ENCODE measurements around the gene UBR1.
"Not testable (repeated sequence)": the region's sequence is repeated elsewhere in the genome, so short reads cannot be mapped to it uniquely, and the experiment has no call there.

Gene UBR1

GRCh38 chr15:43042885-43043284, 63.0 kb downstream of the UBR1 start:
- DNase-seq (ENCODE audit: low read depth): no peak
- no peak for TF ChIP-seq CTCF (conservative IDR thresholded peaks at IDR 0.05; ENCODE audit: control insufficient read depth, insufficient read depth, low read depth, low read length)
- no peak overlapping the region for H3K4me3 ChIP-seq (ENCODE audit: control insufficient read depth, low read depth, low read length)

- not testable (repeated sequence) for H3K4me3 ChIP-seq (ENCODE audit: control insufficient read depth, low read depth, low read length); DNase-seq (ENCODE audit: low read depth)
These were observed 64.8 kb downstream of the UBR1 start for GRCh38 chr15:43041085-43041484.

GRCh38 chr15:43035240-43035639, 70.6 kb downstream of the UBR1 start:
- not testable (repeated sequence) for H3K4me3 ChIP-seq (ENCODE audit: control insufficient read depth, low read depth, low read length); DNase-seq (ENCODE audit: low read depth)

- TF ChIP-seq CTCF (conservative IDR thresholded peaks at IDR 0.05; ENCODE audit: control insufficient read depth, insufficient read depth, low read depth, low read length): no peak
- DNase-seq (ENCODE audit: low read depth): no peak
- H3K4me3 ChIP-seq (ENCODE audit: control insufficient read depth, low read depth, low read length): no peak overlapping the region
These were observed 76.4 kb downstream of the UBR1 start for GRCh38 chr15:43029476-43029875.

GRCh38 chr15:43025150-43025549, 80.7 kb downstream of the UBR1 start:
- no peak for TF ChIP-seq CTCF (conservative IDR thresholded peaks at IDR 0.05; ENCODE audit: control insufficient read depth, insufficient read depth, low read depth, low read length)
- no peak for DNase-seq (ENCODE audit: low read depth)
- H3K4me3 ChIP-seq (ENCODE audit: control insufficient read depth, low read depth, low read length): no peak overlapping the region

GRCh38 chr15:43014671-43015070, 91.2 kb downstream of the UBR1 start:
- DNase-seq (ENCODE audit: low read depth); H3K4me3 ChIP-seq (ENCODE audit: control insufficient read depth, low read depth, low read length): not testable (repeated sequence)

- no peak for TF ChIP-seq CTCF (conservative IDR thresholded peaks at IDR 0.05; ENCODE audit: control insufficient read depth, insufficient read depth, low read depth, low read length)
- no peak for DNase-seq (ENCODE audit: low read depth)
- H3K4me3 ChIP-seq (ENCODE audit: control insufficient read depth, low read depth, low read length): no peak overlapping the region
These were observed 96.6 kb downstream of the UBR1 start for GRCh38 chr15:43009206-43009605.

GRCh38 chr15:43008150-43008549, 97.7 kb downstream of the UBR1 start:
- no peak for DNase-seq (ENCODE audit: low read depth)
- H3K4me3 ChIP-seq (ENCODE audit: control insufficient read depth, low read depth, low read length): no peak overlapping the region
- no peak for TF ChIP-seq CTCF (conservative IDR thresholded peaks at IDR 0.05; ENCODE audit: control insufficient read depth, insufficient read depth, low read depth, low read length)

- no peak for DNase-seq (ENCODE audit: low read depth)
- no peak for TF ChIP-seq CTCF (conservative IDR thresholded peaks at IDR 0.05; ENCODE audit: control insufficient read depth, insufficient read depth, low read depth, low read length)
These were observed 98.3 kb downstream of the UBR1 start for GRCh38 chr15:43007551-43007950.

More at GRCh38 chr15:43007551-43007950, 98.3 kb downstream of the UBR1 start:
- H3K4me3 ChIP-seq (ENCODE audit: control insufficient read depth, low read depth, low read length): no peak overlapping the region

All from fibroblast of mammary gland (primary cell).